Mesendoderm (in vitro differentiated cells): ENCODE measurements around the gene BMPR1B.

ENCODE experiments used
- DNase-seq: peaks from one replicate; pipeline ENCODE4 v3.0.0; 2013
- H2AK5ac ChIP-seq: 2 replicates; pipeline ENCODE4 v1.6.1; 2013; ENCODE audit warnings: low read length, inconsistent platforms
- H2BK120ac ChIP-seq: 2 replicates; pipeline ENCODE4 v1.6.1; 2013; ENCODE audit warnings: low read depth, mild to moderate bottlenecking, low read length, moderate library complexity, mixed read lengths
- H2BK15ac ChIP-seq: replicated peaks from 2 replicates; pipeline ENCODE4 v1.6.1; 2013; ENCODE audit warnings: low read depth, mild to moderate bottlenecking, moderate library complexity
- H2BK5ac ChIP-seq: 2 replicates; pipeline ENCODE4 v1.6.1; 2013; ENCODE audit warnings: low read length, inconsistent platforms
- H3K18ac ChIP-seq: 2 replicates; pipeline ENCODE4 v1.6.1; 2013; ENCODE audit warnings: mild to moderate bottlenecking, low read length, mixed read lengths
- H3K23ac ChIP-seq: one replicate; pipeline ENCODE4 v1.6.1; 2013; ENCODE audit warnings: low read length
- H3K27ac ChIP-seq: 2 replicates; pipeline ENCODE4 v1.5.1; 2013; ENCODE audit warnings: low read depth, mild to moderate bottlenecking, inconsistent platforms, low read length, moderate library complexity
- H3K27me3 ChIP-seq: 2 replicates; pipeline ENCODE4 v1.6.1; 2013; ENCODE audit warnings: low read length, control low read depth, mild to moderate bottlenecking, inconsistent platforms; ENCODE audit not compliant: insufficient read depth, poor library complexity
- H3K36me3 ChIP-seq: 2 replicates; pipeline ENCODE4 v1.6.1; 2013; ENCODE audit warnings: low read length, inconsistent platforms; ENCODE audit not compliant: control insufficient read depth, insufficient read depth
- H3K4ac ChIP-seq: one replicate; pipeline ENCODE4 v1.6.1; 2013; ENCODE audit warnings: low read depth, mild to moderate bottlenecking, low read length, moderate library complexity
- H3K4me1 ChIP-seq: 2 replicates; pipeline ENCODE4 v1.6.1; 2013; ENCODE audit warnings: low read depth, low read length, inconsistent platforms; ENCODE audit not compliant: control insufficient read depth
- H3K4me2 ChIP-seq: 2 replicates; pipeline ENCODE4 v1.6.1; 2013; ENCODE audit warnings: low read length
- H3K4me3 ChIP-seq: 2 replicates; pipeline ENCODE4 v1.5.1; 2013; ENCODE audit warnings: mild to moderate bottlenecking, low read length
- H3K56ac ChIP-seq: one replicate; pipeline ENCODE4 v1.6.1; 2013; ENCODE audit warnings: low read length
- H3K79me1 ChIP-seq: 2 replicates; pipeline ENCODE4 v1.6.1; 2013; ENCODE audit warnings: low read length, inconsistent platforms
- H3K79me2 ChIP-seq: 2 replicates; pipeline ENCODE4 v1.6.1; 2013; ENCODE audit warnings: mild to moderate bottlenecking, low read length; ENCODE audit not compliant: control insufficient read depth, insufficient read depth
- H3K9ac ChIP-seq: 2 replicates; pipeline ENCODE4 v1.6.1; 2013; ENCODE audit warnings: low read length, inconsistent platforms
- H4K5ac ChIP-seq: one replicate; pipeline ENCODE4 v1.6.1; 2013; ENCODE audit warnings: low read length
- H4K8ac ChIP-seq: one replicate; pipeline ENCODE4 v1.6.1; 2013; ENCODE audit warnings: low read depth, mild to moderate bottlenecking, control low read depth, low read length, moderate library complexity
- WGBS: extraction: QIAGEN DNeasy Blood & Tissue Kit; methylation state at CpG from one replicate; pipeline ENCODE4 v1.1.7; 2013; ENCODE audit warnings: low lambda C conversion rate, missing lambda C conversion rate; ENCODE audit not compliant: insufficient coverage; ENCODE audit errors: extremely low coverage; 5-methylcytosine and 5-hydroxymethylcytosine counted together

The BMPR1B gene

GRCh38 chr4:94976371-94977011 is 218.7 kb downstream of the BMPR1B start:
- no peak overlapping the region for H3K9ac ChIP-seq
- no peaks in the 10 kb centered on the region for H3K79me1 ChIP-seq
- no CpG with 5 or more reads among the region's 1 CpG for WGBS
- no peak overlapping the region for H4K8ac ChIP-seq
- no peaks in the 10 kb centered on the region for H3K36me3 ChIP-seq
- H2BK15ac ChIP-seq, result no peak overlapping the region
- no peak overlapping the region for H3K23ac ChIP-seq
- H3K4me3 ChIP-seq, result no peak overlapping the region
- H2AK5ac ChIP-seq, result no peak overlapping the region
- H3K56ac ChIP-seq, result no peak overlapping the region
- H3K79me2 ChIP-seq, result no peaks in the 10 kb centered on the region
- no peaks in the 10 kb centered on the region for H3K27me3 ChIP-seq
- no peak overlapping the region for H4K5ac ChIP-seq
- no peak overlapping the region for H3K4ac ChIP-seq
- no peaks in the 10 kb centered on the region for H3K4me1 ChIP-seq
- H3K27ac ChIP-seq, result no peak overlapping the region
- no peak overlapping the region for H2BK5ac ChIP-seq
- H2BK120ac ChIP-seq, result no peak overlapping the region
- no peak overlapping the region for H3K18ac ChIP-seq
- H3K4me2 ChIP-seq, result no peak overlapping the region
- DNase-seq, result no peak

GRCh38 chr4:94978904-94979303 is 221.1 kb downstream of the BMPR1B start:
- no peak for DNase-seq
- Histone ChIP-seq H2BK5ac (no peak overlapping the region), H3K56ac (no peak overlapping the region), H3K23ac (no peak overlapping the region), H3K79me1 (no peaks in the 10 kb centered on the region), H3K9ac (no peak overlapping the region), H2BK15ac (no peak overlapping the region), H2BK120ac (no peak overlapping the region), H3K27me3 (no peaks in the 10 kb centered on the region), H4K8ac (no peak overlapping the region), H3K4me2 (no peak overlapping the region), H3K27ac (no peak overlapping the region), H3K36me3 (no peaks in the 10 kb centered on the region), H2AK5ac (no peak overlapping the region), H4K5ac (no peak overlapping the region), H3K79me2 (no peaks in the 10 kb centered on the region), H3K4ac (no peak overlapping the region), H3K4me3 (no peak overlapping the region), H3K18ac (no peak overlapping the region), H3K4me1 (no peaks in the 10 kb centered on the region)
- WGBS, result no CpG with 5 or more reads among the region's 3 CpGs

GRCh38 chr4:94979621-94980020 is 221.9 kb downstream of the BMPR1B start:
- no peak overlapping the region for H3K4me2 ChIP-seq
- H2BK15ac ChIP-seq, result no peak overlapping the region
- no peak overlapping the region for H3K27ac ChIP-seq
- H3K36me3 ChIP-seq, result no peaks in the 10 kb centered on the region
- H4K5ac ChIP-seq, result no peak overlapping the region
- no peak overlapping the region for H3K4ac ChIP-seq
- no peak overlapping the region for H3K18ac ChIP-seq
- H3K4me1 ChIP-seq, result no peaks in the 10 kb centered on the region
- H3K56ac ChIP-seq, result no peak overlapping the region
- no peaks in the 10 kb centered on the region for H3K79me2 ChIP-seq
- no peak overlapping the region for H2BK120ac ChIP-seq
- no peak overlapping the region for H2BK5ac ChIP-seq
- H4K8ac ChIP-seq, result no peak overlapping the region
- H3K79me1 ChIP-seq, result no peaks in the 10 kb centered on the region
- H2AK5ac ChIP-seq, result no peak overlapping the region
- H3K9ac ChIP-seq, result no peak overlapping the region
- H3K23ac ChIP-seq, result no peak overlapping the region
- no peak overlapping the region for H3K4me3 ChIP-seq
- H3K27me3 ChIP-seq, result no peaks in the 10 kb centered on the region
- no CpG with 5 or more reads among the region's 5 CpGs for WGBS
- DNase-seq, result no peak

- Histone ChIP-seq H3K56ac (no peak overlapping the region), H2AK5ac (no peak overlapping the region), H3K27ac (no peak overlapping the region), H3K79me1 (no peaks in the 10 kb centered on the region), H3K4me1 (no peaks in the 10 kb centered on the region), H3K18ac (no peak overlapping the region), H3K36me3 (no peaks in the 10 kb centered on the region), H2BK120ac (no peak overlapping the region), H3K4me2 (no peak overlapping the region), H3K4me3 (no peak overlapping the region), H4K8ac (no peak overlapping the region), H3K27me3 (no peaks in the 10 kb centered on the region), H3K79me2 (no peaks in the 10 kb centered on the region), H3K9ac (no peak overlapping the region), H3K4ac (no peak overlapping the region), H3K23ac (no peak overlapping the region), H2BK15ac (no peak overlapping the region), H2BK5ac (no peak overlapping the region), H4K5ac (no peak overlapping the region)
- WGBS, result no CpG with 5 or more reads among the region's 10 CpGs
- DNase-seq, result peak; percentile 76
Observed at GRCh38 chr4:94995684-94996394, 238.1 kb downstream of the BMPR1B start.

GRCh38 chr4:95000076-95000648 is 242.4 kb downstream of the BMPR1B start:
- Histone ChIP-seq H3K9ac (no peak overlapping the region), H2BK120ac (no peak overlapping the region), H3K27ac (no peak overlapping the region), H3K27me3 (no peaks in the 10 kb centered on the region), H3K18ac (no peak overlapping the region), H3K4me3 (no peak overlapping the region), H3K56ac (no peak overlapping the region), H3K36me3 (no peaks in the 10 kb centered on the region), H2BK15ac (no peak overlapping the region), H3K79me2 (no peaks in the 10 kb centered on the region), H3K4ac (no peak overlapping the region), H3K79me1 (no peaks in the 10 kb centered on the region), H4K5ac (no peak overlapping the region), H4K8ac (no peak overlapping the region), H3K23ac (no peak overlapping the region), H3K4me1 (no peaks in the 10 kb centered on the region), H2AK5ac (no peak overlapping the region), H2BK5ac (no peak overlapping the region), H3K4me2 (no peak overlapping the region)
- WGBS, result 100% methylated on average over 1 of the region's 4 CpGs
- no peak for DNase-seq
